Stimulated activated CD4-positive, alpha-beta T cell treated with anti-CD3 and anti-CD28 coated beads, Interleukin-12 subunit alpha, Interleukin-12 subunit beta, amount 100 ng/mL, for 24 hours (primary cell): Measurements from ENCODE around the gene MTFR1L.

Experiments used
- DNase-seq, 2 experiments: peaks; one replicate each; pipeline ENCODE4 v3.0.0-alpha.2; 2020; ENCODE audit warnings: low read depth in 2 of 2

MTFR1L gene

GRCh38 chr1:25819491-25820246 is at the start of gene MTFR1L:
MTFR1L (plus strand) TSS chr1:25819954; CDS start chr1:25823105, 3,151 bp downstream.
- DNase-seq, result peak; percentile 88 to 92

DNA sequence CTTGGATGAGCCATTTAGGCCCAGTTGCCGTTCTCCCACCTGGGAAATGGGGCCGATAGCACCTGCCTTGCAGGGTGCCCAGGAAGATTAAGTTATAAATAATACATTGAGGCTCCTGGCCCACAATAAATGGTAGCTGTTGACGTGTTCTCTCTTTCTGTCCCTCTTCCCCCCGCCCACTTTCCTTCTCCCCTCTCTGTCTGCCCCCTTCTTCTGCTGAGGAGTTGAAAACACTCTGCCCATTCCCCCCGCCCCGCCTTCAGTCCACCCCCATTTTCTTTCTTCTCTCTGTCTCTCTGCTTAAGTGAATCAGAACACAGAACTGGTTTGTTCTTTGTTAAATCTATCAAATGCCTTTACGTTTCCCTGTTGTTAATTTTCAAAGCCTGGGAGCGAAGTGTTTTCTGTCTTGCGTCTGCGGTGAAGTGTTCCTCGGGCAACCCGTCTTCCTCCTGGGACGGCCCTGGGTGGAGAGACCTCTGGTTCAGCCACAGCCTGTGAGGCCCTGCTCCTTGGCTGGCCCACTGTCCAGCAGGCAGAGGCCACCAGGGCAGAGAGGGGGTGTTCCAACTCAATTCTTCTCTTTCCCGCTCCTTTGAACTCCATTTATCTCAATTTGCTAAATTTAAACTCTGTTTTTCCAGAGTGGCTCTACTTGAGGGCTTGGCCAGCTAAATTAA is 49.1 kb upstream of the MTFR1L start:
- no peak for DNase-seq

DNA sequence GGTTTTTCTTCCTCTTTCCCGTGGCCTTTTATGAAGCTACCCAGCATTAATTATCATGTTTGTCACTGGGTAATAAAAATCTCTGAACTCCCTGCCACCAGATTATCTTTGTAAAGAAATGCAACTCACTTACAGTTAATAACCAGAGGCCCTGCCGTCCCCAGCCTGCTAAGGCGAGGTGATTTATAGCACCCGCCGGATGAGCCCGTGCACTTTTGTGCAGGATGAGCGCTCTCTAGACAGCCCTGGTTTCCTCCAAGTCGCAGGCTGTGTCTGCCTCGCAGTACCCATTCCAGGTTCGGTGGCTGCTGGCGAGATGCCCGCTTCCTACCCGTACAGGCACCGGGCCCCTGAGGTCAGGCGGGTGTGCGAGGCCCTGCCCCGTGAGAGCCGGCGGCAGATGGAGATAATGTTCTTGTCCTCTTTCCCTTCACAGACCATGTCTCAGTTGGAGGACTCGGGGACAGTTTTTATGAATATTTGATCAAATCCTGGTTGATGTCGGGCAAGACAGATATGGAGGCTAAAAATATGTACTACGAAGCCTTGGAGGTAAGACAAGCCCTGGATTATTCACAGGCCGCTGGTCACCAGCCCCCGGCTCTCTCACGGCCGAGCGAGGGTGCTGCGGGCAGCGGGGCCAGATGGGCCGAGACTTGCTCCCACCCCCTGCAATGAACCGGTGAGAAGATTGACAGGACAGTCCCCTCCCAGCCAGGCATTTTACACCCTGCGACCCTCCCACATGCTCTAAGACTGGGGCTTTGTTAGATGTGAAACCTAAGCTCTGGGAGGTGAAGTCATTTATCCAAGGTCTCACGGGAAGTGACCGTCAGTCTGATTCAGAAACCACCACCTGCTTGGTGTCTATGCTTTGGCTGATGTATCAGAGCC is 48.3 kb upstream of the MTFR1L start:
- peak in 1 of 2 experiments; percentile 19 for DNase-seq

DNA sequence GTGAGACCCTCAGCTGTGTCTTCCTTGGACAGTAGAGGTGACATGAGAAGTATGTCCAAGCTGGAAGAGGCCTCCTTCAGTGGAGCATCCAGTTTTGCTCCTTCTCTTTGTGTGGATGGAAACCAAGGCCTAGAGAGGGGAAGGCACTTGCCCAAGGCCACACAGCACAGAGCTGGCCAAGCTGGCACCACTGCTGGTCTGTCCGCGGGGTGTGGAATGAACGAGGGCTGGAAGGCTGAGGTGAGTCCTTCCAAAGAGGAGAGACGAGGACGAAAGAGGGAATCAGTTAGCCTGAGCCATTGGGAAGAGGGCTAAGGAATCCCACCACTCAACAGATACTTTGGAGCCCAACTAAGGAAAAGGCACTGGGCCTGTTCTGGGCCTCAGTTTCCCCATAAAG is 47.6 kb upstream of the MTFR1L start:
- DNase-seq, result no peak

- DNase-seq, result no peak
Observed at GRCh38 chr1:25772692-25773245, 47.0 kb upstream of the MTFR1L start.

DNA sequence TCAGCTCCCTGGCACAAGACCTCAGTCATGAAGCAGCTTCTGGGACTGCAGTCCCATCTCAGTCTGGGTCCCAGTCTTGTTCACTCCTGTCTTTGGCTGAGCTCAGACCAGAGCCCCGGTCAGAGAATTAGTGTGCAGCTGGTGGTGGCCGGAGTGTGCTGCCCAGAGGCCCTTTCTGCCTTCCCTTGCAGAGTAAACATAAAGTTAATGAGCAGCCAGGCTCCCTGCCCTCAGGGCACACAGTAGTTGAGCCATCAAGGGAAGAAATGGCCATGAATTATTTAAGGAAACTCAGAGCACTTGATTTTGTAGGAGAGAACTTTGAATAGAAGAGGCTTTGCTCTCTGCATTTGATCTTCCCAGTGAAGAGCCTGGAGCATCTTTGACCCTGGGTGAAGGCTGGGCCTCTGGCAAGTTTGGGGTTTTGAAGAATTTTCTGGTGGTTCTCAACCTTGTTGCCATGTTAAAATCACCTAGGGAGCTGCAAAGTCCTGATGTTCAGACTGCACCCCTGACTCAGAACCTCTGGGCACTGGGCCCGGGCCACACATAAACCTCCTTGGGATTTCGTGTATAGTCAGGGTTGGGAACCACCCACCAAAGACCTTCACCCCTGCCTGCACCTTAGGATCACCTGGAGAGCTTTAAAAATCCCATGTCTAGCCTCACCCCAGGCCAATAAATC is 46.2 kb upstream of the MTFR1L start:
- no peak for DNase-seq

DNA sequence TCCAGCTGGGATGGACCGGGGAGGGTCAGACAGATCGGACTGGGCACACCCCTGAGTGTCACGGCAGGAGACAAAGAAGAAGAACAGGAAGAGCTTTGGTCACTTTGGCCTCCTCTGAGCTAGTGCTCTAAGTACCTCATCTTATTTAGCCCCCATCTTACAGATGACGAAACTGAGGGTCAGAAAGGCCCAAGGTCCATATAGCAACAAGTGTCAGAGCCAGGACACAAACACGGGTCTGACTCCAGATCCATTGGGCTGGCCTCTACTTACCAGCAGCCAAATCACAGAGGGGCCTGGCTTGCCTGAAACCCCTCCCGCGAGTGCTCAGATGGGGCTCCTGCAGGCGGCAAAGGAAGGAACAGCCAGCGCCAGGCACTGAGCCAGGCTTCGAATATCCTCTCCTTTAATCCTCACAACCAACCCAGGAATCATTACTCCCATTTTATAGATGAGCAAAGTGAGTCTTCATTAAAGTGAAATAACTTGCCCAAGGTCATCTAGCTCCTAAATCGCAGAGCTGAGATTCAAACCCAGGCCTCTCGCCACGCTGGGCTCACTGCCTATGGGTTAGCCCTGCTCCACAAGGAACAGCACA is 45.4 kb upstream of the MTFR1L start:
- no peak for DNase-seq

- peak; percentile 63 to 82 for DNase-seq
Observed at GRCh38 chr1:25774921-25775771, 44.6 kb upstream of the MTFR1L start.

GRCh38 chr1:25779388-25779787 is 40.4 kb upstream of the MTFR1L start:
- DNase-seq, result no peak

DNA sequence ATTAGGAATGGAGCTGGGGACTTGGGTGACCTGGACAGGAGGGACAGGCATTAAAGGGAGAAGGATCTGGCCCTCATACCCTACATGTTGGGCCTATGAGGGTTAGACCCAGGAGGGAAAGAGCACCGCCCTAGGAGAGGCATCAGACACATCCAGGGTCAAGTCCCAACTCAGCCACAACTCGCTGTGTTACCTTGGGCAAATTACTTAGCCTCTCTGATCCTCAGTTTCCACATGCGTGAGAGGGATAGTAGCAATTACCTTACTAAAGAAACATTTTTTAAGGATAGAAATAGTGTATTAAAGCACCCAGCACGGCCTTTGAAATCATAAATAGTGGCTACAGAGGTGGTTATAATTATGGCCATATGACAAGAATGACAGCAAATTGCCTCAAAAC is 39.9 kb upstream of the MTFR1L start:
- no peak for DNase-seq

DNA sequence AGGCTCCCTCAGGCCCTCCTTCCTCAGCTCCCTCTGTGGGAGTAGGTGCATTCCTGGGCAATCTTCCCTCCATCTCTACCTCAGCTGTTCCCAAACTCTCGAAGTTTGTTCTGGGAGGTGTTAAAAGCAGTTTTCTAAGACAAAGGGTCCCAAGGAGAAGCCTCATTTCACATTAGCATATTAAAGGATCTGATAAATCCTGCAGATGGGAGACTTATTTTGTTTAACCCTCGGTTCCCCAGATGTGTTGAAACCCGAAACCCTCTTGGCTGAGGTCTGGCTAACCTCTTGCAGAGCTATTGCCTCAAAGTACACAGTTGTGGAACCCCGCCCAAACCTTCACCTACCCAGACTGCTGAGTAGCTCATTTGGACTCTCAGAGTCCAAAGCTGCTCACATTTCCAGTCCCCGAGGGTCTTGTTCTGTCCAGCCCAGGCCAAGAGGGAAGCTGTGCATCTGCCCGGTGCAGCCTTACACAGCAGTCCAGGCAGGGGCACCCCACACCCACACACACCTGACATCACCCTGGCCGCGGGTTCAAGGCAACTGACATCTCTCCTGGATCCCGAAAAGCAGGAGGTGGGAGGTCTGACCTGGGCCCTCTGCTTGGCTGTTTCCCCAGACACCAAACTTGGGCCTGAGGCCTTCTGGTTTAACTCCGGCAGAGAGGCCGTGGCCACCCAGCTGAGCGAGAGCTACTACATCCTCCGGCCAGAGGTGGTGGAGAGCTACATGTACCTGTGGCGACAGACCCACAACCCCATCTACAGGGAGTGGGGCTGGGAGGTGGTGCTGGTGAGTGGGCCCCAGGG is 39.2 kb upstream of the MTFR1L start:
- DNase-seq, result no peak

- DNase-seq, result no peak
Observed at GRCh38 chr1:25781130-25781433, 38.7 kb upstream of the MTFR1L start.

DNA sequence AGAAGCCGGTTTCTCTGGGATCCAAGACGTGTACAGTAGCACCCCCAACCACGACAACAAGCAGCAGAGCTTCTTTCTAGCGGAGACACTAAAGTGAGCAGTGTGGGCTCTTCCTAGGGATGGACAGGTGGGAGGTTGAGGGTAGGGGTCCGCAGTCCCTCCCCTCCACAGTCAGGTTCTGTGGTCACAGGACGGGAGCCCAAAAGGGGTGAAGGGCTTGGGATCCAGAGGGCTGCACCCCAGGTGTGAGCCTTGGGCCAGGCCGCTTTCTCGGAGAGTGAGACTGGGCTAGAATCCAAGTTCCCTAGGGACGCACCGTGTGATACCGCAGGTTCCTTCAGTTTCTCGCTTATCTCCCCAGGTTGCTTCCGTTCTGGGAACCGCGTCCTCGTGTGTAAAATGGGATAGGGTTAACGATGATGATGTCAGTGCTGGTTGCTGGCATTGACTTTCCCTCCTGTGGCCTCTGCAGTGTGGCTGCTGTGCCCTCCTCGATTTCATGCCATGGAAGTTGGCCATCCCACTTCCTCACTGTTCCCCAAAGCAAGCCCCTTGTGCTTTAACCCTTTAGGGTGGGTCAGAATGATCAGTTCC is 37.0 kb upstream of the MTFR1L start:
- no peak for DNase-seq

DNA sequence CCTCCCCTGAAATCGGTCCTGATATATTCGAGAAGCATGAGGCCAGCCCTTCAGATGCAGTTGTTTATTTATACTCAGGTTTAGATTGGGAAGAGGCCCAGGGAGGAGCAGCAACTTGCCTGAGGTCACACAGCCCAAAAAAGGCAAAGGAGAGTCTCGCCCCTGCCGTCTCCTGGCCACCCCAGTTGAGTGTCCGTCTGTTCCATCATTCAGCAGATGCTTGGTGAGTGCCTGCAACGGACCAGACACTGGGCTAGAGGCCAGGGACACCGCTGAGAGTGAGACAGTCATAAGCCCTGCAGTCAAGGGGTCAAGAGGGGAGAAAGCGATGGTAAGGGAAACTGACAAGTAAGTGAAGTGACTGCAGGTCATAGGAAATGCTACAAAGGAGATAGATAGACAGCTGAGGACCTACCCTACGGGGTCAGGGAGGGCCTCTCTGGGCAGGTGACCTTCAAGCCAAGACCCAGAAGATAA is 35.1 kb upstream of the MTFR1L start:
- DNase-seq, result no peak

DNA sequence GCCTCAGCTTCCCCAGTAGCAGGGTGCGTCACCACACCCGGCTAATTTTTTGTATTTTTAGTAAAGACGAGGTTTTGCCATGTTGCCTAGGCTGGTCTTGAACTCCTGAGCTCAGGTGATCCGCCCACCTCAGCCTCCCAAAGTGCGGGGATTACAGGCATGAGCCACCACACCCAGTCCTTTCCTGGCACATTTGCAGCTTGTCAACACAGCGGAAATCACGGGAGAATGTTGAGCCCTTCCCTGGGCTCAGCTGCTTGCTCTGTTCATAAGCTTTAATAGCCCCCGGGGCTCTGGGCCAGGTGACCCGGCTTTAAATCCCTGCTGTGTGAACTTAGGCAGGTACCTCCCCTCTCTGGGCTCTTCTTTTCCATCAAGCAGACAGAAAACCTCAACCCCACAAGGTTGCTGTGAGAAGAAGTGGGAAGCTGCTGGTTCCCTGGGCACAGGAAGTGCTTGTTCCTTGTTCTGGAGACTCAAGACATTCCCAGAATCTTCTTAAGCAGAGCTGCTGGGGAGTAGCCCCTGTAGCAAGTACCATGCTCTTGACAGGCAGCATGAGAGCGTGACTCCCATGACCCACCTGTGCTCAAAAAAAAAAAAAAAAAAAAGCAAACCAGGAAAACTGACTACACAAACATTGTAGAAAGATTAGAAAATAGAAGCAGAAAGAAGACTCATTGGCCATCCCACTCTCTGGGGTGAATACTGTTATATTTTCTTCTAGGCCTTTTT is 34.3 kb upstream of the MTFR1L start:
- no peak for DNase-seq

DNA sequence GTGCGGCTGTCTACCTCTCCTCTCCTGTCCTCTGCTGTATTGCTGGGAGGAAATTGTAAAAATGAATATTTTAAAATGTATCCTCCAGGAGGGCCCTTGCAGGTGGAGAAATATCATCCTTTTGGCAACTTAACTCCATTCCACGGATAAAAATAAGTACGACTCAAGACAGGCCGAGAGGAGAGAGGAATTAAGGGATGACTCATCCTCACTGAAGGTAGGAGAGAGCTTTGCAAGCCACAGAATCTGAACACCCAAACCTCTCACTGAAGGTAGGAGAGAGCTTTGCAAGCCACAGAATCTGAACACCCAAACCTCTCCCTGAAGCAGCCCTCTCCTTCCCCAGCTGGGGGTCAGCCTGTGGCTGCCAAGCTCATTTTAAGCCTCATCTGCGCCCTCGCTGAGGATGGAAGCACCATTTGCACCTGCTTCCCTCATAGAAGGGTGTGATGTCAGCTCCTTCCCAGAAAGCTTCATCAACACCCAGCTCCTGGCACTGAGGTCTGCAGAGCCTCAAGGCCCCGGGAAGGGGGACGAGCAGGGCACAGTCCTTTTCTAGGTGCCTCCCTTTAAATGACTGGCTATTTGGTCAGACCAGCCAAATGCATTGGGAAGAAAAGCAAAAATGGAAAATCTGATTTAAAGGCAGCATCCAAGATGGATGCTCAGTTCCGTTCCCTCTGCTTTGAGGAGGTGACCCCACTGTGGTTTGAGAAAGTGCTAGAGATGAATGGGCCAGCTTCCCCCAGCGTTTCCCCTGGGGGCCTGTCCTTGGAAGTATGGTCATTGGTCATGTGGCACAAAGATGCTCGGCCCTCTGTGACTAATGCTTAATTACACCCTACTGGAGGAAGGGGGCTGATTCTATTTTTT is 32.6 kb upstream of the MTFR1L start:
- no peak for DNase-seq

- DNase-seq, result no peak
Observed at GRCh38 chr1:25787760-25788166, 32.0 kb upstream of the MTFR1L start.
